22Rv1 (cell line): ENCODE results near the gene DDT.

ENCODE experiments used
- H3K27ac ChIP-seq: fragments of 450-650 bp; 2 replicates; pipeline ENCODE4 v1.5.1; 2017
- CTCF ChIP-seq: fragments of 450-650 bp; IDR thresholded peaks from 2 replicates; pipeline ENCODE4 v1.5.1; 2017; ENCODE audit warnings: mild to moderate bottlenecking
- ZFX ChIP-seq: fragments of 450-650 bp; IDR thresholded peaks from 2 replicates; pipeline ENCODE4 v1.6.1; 2017; ENCODE audit warnings: antibody characterized with exemption, borderline replicate concordance

The DDT gene

DNA sequence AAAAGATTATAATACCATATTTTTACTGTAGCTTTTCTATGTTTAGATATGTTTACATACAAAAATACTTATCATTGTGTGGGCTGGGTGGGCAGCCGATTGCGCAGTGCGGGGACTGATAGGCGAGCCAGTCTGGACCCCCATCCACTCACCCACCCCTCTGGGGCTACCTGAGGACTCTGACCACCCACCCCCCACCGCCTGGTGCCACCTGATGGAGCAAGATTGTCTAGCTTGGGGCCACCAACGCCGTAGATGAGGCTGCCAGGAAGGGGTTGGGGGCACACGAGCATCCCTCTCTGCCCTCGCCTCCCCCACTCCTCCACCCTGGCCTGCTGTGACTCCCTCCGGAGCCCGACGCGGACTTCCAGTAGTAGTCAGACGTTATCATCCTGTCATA is 47.7 kb downstream of the DDT start:
- no peak for TF ChIP-seq ZFX
- no peak for TF ChIP-seq CTCF

GRCh38 chr22:23925020-23925606 is 49.1 kb downstream of the DDT start:
- TF ChIP-seq CTCF (no peak), ZFX (no peak)
- H3K27ac ChIP-seq = no peak overlapping the region

More for the DNA sequence above, 47.7 kb downstream of the DDT start:
- no peak overlapping the region for H3K27ac ChIP-seq

DNA sequence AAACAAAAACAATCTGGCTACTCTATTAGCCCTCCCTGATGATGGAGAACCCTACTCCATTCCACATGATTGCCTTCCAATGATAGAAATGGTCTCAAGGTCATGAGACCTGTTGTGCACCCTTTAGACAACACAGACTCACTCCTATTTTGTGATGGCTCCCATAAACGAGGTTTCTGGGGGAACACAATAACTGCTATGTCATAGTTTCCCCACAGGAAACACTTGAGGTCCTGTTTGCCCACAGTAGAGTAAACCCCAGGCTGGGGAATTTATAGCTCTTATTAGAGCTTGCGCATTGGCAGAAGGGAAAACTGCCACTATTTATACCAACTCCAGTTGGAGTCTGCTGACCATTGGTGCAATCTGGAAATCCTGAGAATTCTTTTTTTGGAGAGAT is 51.3 kb downstream of the DDT start:
- TF ChIP-seq ZFX (no peak), CTCF (no peak)
- 0 out of 2 replicates have a peak overlapping the region, but pooled peaks have one; percentile 13 for H3K27ac ChIP-seq

DNA sequence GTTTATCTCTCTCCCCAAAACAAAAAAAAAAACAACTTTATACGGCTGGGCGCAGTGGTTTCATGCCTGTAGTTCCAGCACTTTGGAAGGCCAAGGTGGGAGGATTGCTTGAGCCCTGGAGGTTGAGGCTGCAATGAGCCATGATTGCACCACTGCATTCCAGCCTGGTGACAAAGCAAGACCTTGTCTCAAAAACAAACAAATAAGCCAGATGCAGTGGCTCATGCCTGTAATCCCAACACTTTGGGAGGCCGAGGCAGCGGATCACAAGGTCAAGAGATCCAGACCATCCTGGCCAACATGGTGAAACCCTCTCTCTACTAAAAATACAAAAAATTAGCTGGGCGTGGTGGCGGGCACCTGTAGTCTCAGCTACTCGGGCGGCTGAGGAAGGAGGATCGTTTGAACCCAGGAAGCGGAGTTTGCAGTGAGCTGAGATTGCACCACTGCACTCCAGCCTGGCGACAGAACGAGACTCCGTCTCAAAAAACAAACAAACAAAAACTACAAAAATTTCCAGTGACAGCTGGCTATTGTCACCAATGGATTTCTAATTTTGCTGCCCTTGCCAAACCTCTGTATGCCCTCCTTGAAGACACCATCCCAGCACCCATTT is 52.5 kb downstream of the DDT start:
- peak overlapping the region; percentile 13; the same call in 1 of the 2 replicates for H3K27ac ChIP-seq
